Stimulated activated naive CD4-positive, alpha-beta T cell (primary cell): Measurements from ENCODE around the gene CARD19.
A peak's percentile ranks its signal among the peaks of the same experiment; 100 is the strongest.
"Not testable (repeated sequence)": the region's sequence is repeated elsewhere in the genome, so short reads cannot be mapped to it uniquely, and the experiment has no call there.

Experiments used
- DNase-seq, 6 experiments: peaks; one replicate each; lab custom pipeline; 2025; lab: John Stamatoyannopoulos, UW

The CARD19 gene

DNA sequence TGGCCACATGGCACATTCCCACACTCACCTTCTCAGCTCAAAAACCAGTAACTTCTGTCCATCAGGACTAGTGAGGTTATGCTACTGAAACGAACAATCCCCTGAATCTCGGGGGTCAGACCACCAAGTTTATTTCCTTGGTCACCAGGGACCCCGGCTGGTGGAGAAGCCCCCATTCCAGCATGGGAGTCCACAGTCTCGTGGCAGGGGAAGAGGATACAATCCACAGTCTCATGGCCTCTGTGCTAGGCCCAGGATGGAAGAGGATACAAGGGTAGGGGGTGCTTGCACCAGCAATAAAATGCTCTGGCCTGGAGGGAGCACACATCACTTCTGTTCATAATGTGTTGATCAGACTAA is 7.4 kb upstream of the CARD19 start:
- no peak for DNase-seq

DNA sequence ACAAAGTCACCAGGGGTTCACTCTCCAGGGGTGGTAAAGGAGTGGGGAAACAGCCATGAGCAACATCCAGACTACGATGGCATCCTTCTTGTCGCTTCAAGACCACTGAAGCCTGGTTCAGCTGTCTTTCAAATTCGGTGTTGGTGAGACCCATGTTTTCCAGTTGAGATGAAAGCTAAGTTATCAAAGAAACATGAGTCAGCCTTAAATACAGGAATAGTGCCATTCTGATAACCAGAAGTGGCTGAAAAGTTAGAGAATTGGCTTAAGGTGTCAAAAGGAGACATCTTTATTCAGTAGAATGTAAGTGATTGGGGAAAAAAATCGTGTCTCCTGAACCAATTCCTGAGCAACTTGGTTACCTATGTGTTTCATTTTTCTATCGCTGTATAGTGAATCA is 7.0 kb upstream of the CARD19 start:
- DNase-seq = no peak

DNA sequence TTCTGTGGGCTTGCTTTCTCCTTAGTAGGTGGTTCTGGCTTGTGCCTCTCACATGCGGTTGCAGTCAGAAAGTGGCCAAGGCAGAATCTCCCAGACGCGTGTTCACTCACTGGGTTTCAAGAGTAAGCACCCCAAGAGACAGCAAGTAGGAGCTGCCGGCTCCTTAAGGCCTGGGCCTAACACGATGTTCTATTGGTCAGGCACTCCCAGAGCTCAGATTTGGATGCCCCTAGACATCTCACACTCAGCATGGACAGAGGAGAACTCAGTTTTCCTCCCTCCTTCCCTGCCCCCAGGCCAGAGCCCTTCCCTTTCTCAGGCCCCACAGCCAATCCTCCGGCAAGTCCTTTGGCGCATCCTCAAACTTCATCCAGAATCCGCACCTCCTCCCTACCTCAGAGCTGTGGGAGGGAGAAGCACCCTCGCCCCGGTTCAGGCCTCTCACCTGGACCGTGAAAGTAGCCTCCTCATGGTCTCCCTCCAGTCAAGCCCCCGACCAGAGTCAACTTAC is 6.5 kb upstream of the CARD19 start:
- DNase-seq = no peak

DNA sequence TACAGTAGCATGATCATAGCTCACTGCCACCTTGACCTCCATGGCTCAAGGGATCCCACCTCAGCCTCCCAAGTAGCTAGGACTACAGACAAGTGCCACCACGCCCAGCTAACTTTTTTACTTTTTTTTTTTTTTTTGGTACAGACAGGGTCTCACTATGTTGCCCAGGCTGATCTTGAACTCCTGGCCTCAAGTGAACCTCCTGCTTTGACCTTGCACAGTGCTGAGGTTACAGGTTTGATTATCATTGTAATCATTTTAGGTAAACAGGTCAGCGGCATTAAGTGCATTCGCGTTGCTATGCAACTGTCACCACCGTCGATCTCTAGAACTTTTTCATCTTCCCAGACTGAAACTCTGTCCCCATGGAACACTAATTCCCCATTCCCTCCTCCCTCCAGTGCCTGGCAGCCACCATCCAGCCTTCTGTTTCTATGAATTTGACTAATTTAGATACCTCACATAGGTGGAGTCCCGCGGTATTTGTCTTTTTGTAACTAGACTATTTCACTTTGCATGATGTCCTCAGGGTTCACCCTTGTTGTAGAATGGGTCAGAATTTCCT is 5.8 kb upstream of the CARD19 start:
- no peak for DNase-seq

DNA sequence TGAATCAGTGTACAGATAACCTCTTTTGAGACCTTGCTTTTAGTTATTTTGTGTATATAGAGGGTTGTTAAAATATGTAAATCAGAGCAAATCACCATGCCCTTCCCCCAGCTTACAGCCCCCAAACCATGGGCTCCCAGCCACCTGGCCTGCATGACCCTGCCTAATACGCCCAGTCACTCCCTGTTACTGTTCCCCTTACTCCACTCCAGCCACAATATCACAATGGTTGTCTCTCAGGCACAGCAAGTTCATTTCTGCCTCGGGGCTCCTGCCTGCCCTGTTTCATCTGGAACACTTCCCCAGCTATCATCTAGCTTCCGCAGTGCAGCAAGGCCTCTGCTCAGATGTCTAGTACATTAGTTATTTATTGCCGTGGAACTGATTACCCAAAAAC is 5.0 kb upstream of the CARD19 start:
- no peak for DNase-seq

DNA sequence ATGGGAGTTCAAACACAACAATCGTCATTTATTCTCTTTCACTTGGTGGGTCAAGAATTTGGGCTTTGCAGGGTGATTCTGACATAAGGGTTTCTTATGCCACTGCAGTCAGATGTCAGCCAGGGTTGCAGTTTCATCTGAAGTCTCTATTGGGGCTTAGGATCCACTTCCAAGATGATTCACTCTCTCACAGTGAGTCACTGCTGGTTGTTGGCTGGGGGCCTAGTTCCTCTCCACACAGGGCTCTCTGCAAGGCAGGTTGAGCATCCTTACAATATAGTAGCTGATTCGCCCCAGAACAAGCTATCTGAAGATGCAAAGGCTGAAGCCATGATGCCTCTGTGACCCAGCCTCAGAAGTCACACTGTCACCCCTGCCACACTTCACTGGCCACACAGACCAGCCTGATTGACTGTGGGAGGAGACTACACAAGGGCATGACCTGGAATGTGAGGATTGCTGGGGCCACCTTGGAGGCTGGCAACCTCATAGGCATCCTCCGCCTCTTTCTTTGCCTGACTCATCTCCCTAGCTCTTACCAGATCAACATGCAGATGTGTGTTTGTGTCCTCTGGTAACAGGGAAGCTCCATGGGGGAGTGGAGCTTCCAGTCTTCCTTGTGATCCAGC is 4.5 kb upstream of the CARD19 start:
- DNase-seq = no peak

DNA sequence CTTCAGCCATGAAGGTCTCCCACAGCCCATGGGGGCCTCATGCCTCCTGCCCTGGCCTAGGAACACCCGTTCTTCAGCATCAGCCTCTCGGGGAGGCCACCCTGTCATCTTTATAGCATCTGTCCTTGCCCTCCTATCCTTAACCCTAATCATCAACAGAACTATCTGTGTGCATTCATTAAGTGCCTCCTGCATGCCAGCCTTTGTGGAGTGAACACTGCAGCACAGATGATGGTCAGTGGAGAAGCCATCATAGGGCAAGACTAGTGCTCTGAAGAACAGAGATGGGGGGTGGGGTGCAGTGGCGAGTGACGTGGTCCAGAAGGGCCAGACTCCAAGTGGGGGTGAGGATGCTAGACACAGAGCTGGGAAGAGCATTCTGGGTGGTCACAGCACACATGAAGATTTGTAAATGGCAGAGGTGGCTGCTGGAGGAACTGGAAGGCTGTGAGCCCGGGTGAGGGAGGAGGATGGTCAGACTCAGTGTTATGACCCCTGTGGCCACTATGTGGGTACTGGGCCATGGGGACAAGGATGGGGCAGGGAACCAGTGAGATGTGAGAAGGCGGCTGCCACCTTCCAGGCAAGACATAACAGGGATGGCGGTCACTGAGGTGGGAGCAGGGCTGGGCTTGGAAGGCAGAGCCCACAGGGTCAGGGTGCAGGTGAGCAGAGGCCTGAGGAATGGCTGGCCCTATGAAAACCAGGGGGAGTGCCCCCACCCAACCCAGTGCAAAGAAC is 3.6 kb upstream of the CARD19 start:
- no peak for DNase-seq

DNA sequence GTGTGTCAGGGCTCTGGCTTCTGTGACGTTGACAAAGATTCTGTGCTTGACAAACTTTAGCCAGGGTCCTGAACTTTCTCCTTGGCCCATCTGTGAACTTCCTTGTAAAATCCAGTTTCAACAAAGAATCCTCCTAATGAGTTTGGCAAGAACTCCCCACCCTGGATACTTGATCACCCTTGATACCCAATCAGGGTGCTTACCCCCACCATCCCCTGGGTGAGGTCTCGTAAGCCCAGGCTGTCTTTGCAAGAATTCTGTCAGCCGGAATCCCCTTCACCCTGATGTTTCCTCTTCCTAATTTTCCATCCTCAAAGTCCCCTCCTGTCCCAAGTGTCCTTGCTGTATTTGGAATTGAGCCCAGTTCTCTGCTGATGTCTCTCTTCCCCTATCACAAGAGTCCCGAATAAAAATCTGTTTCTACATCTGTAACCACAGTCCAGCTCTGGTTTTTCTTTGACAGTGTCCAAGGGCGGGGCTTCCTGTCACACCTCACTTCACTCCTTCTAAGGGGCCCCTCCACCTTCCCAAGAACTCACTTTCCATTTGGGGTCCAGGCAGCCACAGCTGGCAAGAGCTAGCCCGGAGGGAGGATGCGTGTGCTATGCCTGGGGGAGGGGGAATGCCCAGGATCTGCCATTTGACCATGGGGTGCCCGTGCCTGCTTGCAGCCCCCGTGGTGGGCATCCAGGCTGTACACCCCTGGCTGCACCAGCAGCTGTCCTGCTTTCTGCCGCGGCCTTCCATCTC is 2.7 kb upstream of the CARD19 start:
- no peak for DNase-seq

DNA sequence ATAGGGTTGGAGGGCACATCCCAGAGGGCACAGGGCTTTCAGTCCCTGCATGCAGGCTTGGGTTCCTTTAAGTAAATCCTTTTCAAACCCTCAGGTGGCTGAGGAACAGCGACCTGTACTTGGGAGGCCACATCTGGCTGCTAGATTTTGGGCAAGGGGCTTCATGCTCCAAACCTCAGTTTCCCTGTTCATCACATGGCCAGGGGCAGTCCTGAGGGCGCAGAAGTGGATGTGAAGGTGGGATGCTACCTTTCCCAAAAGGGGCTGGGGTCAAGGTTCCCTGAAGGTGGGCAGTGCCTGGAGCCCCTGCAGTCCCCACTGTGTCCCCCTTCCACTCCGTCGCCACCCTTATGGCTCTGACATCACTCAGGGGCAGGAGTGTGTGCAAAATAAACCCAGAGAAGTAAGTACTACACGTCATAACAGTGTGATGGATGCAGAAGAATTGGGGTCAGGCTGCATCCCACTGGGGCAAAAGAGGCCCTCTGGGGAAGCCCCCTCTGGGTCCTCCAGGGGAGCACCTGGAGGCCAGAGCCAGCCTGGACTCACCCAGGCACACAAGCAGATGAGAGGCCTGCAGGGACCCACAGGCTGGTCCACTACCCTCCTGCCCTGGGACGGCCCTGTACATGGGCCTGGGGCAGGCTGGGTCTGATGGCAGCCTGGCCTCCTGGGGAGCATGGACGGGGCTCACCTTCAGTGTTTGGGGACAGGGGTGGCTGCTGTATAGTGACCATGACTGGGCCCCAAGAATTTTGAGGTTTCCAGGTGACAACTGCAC is 1.9 kb upstream of the CARD19 start:
- no peak for DNase-seq

DNA sequence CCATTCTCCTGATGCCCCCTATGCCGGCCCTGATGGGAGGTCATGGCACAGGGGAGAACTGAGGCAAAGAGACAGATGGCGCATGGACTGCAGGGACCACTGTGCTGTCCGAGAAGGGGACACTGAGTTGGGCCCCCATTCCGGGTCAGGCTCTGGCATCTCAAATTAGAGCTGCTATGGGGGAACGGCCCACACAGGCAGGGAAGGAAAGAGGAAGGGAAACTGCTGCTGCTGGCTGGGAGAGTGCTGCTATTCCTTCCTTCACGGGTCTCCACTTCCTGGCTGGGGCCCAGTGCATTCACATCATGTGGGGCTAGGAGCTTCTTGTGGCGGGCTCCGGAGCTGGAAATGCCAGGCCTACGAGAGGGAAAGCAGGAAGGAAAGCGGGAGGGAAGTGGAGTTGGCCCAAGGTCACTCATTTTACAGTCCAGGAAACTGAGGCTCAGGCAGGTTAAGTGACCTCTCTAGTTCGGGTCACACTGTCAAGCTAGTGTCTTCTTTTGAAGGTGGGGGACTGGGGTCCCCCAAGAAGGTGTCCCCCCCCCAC is 1.3 kb upstream of the CARD19 start:
- peak in 2 of 6 experiments; percentile 40 to 45 for DNase-seq

DNA sequence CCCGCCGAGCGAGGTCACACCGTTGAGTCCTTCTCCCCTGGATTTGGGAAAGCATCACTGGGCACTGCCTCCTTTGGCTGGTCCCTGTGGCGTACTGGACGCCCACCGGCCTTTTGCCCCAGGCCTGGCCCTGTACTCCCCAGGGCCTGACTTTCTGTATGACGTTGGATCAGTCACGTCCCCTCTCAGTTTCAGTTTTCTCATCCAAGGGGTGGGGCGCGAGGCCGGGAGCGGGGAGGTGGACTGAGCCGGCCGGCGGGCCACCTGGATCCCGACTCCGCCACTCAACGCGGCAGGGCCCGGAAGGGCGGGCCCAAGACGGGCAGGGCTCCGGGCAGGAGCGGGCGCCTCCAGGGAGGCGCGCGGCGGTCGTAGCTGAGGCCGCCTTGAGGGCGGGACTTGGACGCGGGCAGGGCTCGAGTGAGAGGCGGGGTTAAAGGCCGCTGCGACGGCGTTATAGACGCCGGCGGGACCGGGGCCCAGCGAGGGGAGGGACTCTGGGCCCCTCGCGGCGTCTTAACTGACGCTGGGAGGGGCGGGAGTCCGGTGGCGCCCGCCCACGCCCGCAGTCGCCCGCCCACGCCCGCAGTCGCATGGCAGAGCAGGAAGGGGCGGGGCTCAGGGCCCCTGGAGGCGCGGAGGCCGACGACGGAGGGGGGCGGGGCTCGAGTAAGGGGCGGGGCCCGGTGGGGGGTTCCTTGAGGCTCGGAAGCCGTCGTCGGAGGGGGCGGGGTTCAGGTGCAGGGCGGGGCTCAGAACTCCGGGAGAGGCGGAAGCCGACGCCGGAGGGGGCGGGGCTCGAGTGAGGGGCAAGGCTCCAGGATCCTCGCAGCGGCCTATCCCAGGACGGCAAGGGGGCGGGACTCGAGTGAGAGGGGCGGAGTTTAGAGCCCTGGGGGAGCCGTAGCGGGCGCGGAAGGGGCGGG is 549 bp upstream of the CARD19 start:
- peak; percentile 99 to 100 (median 100) for DNase-seq

DNA sequence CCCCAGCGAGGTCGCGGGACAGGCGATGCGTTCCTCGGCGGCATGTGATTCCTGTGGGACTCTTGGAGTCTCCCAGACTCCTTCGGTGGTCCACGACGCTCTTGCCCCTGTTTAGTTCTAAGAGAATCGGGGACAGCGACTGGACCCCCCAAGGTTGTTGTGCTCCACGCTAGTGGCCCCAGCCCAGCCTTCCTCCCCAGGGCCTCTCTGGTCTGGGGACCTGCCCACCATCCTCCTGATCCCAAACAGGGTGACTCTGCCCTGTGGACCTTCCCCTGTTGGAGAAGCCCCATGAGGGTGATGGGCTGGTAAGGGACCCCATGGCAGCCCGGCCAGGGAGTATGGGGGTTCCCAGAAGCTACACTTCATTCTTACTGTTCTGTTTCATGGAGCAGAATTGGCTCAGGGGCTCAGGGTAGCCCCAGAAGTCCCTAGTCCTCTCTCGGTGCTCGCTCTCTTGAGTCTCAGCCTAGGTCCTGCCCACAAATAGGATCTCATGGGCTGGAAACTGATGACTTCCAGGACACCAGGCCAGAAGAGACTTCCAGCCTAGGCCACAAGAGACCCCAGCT is 880 bp downstream of the CARD19 start:
- peak in 2 of 6 experiments; percentile 19 to 33 for DNase-seq

DNA sequence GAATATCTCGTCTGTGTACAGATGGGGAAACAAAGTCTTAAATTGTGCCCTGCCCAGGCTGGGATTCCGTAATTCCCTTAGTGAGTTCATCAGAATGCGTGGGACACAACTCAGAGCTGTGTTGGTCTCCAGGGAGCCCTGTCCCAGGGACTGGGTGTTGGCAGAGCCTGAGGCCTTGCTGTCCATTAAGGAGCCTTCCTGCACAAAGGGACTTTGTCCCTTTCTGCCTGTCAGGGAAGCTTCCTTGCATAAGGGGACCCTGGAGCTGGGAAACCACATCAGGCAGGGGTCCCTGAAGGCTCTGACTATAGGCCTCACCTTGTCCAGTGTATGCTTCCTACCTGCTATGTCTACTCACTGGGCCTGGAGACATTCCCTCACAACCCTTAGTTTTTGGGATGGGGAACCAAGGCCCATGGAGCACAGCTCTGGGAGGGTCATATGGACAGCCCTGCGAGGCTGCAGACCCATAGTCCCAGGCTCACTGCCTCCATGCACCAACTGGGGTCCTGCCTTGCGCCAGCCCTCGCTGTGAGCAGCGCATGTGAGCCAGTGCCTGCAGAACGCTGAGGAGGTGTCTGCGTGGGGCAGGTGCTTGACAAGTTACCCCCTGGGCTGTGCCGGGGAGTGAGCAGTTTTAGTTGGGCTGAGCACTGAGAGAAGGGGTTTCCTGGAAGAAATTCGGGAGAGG is 1.6 kb downstream of the CARD19 start:
- peak in 2 of 6 experiments; percentile 9 to 29 for DNase-seq

DNA sequence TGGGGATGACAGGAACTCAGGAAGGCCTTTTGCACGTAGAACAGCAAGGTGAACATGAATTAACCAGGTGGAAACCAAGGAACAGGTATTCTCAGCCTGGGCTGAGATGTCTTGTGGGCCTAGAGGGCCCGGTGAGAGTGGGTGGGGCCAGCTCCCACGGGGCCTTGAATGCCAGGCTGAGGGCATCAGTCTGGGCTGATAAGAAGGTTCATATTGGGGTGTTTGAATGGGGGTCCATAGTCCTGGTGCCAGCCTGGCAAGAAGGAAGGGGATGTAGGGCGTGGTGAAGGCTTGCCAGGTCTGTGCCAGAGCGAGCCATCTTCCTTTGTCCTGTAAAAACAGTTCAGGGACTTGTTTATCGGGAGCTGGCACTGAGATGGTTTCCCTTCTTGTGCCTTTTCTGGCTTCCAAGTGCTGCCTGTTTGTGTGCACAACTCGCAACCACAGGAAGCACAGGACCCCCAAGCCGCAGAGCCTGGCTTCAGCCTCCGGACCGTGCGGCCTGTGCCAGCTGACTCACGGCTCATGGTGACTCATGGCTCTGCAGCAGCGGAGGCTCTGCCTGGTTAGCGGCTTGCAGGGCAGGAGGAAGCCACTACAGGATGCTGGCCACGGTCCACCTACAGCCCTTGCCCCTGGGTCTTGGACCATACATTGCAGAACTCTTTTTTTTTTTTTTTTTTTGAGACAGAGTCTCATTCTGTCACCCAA is 2.4 kb downstream of the CARD19 start:
- DNase-seq = peak in 1 of 6 experiments; percentile 22

DNA sequence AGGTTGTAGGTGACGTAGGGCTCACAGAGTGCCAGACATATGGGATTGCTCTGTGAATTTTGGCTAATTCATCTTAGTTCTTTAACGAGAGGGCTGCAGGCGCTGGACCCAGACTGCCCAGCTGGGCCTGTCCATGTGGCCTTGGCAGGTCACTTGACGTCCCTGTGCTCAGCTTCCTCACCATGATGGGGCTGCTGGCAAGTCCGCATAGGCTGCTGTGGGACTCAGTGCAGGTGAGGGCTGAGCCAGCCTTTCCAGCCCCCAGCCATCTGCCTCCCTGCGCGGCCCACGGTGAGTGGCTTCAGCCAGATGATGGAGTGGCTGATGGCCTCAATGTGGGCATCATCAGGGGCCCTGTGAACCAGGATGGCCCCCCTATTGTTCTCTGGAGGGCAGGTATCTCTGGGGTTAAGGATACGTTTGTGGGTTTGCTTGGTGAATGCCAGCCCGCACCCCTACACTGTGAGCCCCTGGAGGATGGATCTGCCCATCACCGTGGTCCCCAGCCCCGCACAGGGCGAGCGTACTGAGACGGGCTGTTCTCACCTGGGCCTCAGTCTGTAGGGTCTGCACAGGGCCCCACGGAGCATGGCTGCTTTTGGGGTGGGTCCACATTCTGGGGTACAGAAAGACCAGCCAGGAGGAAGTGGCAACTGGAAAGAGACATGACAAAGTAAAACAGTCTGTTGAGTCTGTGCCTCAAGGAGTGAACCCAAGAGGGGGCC is 3.7 kb downstream of the CARD19 start:
- DNase-seq = no peak

DNA sequence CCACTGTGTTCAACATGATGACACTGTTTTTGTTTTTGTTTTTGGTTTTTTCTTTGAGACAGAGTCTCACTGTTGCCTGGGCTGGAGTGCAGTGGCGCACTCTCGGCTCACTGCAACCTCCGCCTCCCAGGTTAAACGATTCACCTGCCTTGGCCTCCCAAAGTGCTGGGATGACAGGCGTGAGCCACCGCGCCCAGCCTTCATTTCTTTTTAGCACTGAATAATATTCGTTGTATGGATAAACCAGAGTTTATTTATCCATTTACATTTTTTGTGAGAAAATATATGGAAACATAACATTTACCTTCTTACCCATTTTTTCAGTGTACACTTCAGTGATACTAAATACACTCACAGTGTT is 4.2 kb downstream of the CARD19 start:
- DNase-seq = no peak

DNA sequence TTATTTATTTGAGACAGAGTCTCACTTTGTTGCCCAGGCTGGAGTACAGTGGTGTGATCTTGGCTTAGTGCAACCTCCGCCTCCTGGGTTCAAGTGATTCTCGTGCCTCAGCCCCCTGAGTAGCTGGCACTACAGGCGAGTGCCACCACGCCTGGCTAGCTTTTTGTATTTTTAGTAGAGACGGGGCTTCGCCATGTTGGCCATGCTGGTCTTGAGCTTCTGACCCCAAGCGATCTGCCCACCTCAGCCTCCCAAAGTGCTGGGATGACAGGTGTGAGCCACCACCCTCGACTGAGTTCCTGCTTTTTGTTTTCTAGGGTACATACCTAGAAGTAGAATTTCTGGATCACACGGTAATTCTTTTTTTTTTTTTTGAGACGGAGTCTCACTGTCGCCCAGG is 5.1 kb downstream of the CARD19 start:
- DNase-seq = not testable (repeated sequence)

DNA sequence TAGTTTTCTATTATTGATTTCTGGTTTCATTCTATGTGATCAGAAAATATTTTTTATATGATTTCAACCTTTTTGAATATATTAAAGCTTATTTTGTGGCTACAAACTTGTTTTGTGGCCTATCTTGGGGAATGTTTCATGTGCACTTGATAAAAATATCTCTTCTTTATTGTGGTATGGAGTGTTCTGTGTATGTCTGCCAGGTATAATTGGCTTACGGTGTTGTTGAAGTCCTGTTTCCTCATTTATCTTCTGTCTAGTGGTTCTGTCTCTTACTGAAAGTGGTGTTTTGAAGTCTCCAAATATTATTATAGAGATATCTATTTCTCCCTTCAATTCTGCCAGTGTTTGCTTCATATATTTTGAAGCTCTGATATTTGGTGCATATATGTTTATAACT is 9.6 kb downstream of the CARD19 start:
- no peak for DNase-seq
